Retinal pigment epithelial cell (primary cell): Measurements from ENCODE around the gene KANSL3.

Experiments used
- DNase-seq: peaks from one replicate; pipeline ENCODE4 v3.0.0-alpha.2; 2010; ENCODE audit warnings: low read depth
- H3K4me3 ChIP-seq: 2 replicates; pipeline ENCODE4 v1.5.1; 2011; ENCODE audit warnings: mild to moderate bottlenecking, low read length, control low read depth, moderate library complexity
- TF ChIP-seq, protein P1 (sequence below): conservative IDR thresholded peaks from 2 replicates; pipeline ENCODE4 v1.5.1; 2011; ENCODE audit warnings: low read depth, low read length, control low read depth, inconsistent platforms

Gene KANSL3

DNA sequence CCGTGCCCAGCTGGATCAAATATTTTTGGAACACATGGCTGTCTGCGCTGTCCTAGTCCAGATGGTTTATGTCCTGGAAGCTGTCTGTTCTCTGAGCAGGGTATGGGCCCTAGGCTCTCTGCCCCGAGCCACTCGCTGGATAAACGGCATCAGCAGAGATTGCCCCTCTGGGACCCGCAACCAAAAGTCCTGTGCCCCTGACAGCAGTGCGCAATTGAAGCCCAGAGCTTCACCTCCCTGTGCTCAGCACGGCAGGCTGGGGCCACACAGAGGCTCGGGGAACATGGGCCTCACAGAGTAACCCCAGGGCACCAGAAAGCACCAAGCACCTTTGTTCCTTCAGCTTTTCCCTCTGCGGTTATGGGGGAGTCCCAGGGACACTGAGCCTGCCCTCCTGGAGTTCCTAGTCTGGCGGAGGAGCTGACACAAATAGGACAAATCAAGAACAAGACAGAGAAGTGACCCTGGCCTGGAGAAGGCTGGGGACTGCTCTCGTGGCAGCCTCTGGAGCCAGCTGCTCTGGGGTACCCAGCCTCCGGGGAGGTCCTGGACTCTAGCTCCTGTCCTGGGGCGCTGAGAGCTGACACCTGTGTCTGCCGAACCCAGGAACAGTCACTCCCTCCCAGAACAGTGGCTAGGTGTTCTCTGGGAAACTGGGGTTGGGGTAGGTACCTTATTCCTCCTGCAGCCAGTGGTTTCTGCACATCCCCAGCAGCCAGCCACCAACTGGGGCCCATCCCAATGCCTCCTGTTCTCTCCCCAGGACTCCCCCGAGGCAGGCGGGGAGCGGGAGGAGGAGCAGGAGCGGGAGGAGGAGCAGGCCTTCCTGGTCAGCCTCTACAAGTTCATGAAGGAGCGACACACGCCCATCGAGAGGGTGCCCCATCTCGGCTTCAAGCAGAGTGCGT, 89.3 kb downstream of the KANSL3 start:
- no peak for DNase-seq
- TF ChIP-seq, protein P1, sequence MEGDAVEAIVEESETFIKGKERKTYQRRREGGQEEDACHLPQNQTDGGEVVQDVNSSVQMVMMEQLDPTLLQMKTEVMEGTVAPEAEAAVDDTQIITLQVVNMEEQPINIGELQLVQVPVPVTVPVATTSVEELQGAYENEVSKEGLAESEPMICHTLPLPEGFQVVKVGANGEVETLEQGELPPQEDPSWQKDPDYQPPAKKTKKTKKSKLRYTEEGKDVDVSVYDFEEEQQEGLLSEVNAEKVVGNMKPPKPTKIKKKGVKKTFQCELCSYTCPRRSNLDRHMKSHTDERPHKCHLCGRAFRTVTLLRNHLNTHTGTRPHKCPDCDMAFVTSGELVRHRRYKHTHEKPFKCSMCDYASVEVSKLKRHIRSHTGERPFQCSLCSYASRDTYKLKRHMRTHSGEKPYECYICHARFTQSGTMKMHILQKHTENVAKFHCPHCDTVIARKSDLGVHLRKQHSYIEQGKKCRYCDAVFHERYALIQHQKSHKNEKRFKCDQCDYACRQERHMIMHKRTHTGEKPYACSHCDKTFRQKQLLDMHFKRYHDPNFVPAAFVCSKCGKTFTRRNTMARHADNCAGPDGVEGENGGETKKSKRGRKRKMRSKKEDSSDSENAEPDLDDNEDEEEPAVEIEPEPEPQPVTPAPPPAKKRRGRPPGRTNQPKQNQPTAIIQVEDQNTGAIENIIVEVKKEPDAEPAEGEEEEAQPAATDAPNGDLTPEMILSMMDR: no peak

DNA sequence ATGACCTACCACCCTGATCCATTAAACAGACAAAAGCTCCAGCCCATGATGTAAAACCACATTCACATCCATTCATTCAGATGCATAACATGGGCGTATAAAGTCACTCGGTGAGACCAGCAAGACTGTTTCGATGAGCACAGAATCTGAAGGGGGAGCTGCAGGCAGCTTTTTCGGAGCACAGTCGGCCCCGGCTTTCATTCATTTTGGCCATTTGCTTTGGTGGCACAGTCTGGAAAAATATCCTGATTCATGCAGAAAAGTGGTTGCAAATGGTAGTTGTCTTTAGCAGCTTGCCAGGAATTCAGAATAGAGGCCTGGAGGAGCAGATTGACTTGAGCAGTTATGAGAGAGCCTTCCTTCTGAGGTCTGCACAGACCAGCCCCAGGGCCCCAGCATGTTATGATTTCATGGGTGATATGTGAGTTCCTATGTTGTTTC, 90.4 kb downstream of the KANSL3 start:
- no peak for DNase-seq
- no peak overlapping the region for H3K4me3 ChIP-seq
- TF ChIP-seq, protein P1: no peak

More for the DNA sequence above, 89.3 kb downstream of the KANSL3 start:
- H3K4me3 ChIP-seq: no peak overlapping the region

DNA sequence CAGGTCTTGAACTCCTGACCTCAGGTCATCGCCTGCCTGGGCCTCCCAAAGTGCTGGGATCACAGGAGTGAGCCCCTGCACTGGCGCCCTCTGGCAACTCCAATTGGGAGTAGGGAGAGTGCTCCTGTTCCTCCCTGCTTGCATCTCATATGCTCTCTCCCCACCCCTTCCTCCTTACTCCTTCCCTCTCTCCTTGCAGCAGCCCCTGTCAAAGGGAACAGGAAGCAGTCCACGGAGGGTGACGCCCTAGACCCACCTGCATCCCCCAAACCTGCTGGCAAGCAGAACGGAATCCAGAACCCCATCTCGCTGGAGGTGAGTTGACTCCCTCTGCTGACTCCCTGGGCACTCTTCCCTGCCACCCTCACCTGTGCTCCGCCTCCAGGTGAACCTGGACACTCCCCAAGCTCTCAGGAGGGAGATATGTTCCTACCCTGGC, 90.9 kb downstream of the KANSL3 start:
- TF ChIP-seq, protein P1: no peak
- DNase-seq: no peak
- H3K4me3 ChIP-seq: no peak overlapping the region

DNA sequence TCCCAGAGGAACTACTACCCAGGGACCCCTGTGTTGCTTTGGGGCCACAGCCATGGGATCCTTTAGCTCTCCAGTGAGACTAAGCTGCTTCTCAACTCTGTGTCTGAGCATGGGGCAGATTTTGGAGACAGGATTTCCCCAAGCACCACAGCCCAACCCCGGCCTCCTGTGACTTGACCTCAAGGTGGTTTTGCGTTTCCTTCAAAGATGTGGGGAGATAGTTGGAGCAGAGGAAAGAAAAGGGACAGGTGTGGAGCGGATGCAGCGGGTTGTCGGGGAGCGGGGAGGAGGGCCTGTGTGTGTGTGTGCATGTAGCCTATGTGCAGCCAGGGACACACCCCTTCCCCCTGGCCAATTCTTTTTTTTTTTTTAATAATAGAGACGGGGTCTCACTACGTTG, 91.3 kb downstream of the KANSL3 start:
- TF ChIP-seq, protein P1: no peak
- no peak for DNase-seq
- no peak overlapping the region for H3K4me3 ChIP-seq

DNA sequence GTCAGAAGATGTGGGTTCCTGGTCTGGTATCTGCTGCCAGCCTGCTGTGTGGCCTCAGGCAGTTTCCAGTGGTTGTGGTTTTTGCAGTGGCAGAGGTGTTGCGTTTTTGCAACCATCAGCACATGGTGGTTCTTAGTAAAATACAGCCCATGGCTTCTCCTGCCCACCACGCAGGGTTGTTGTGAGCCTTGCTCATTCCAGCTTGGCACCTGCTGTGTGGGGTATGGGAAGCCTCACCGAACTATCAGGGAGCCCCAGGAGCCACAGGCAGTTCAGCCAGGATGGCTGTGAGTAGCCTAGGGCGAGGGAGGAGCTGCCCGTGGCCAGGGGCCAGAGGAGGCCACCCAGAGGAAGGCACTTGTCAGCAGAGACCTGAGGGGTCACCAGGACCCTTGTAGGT, 91.8 kb downstream of the KANSL3 start:
- TF ChIP-seq, protein P1: no peak
- no peak overlapping the region for H3K4me3 ChIP-seq
- no peak for DNase-seq
